H1 (cell line): ENCODE results near the gene ATP11C. TPM values are rescaled to one million over a fixed set of nuclear protein-coding genes. Genes with fewer than 3 reads are reported as not detected.

Experiments
- CTCF ChIA-PET: fragments of 300-600 bp; sonication (Branson Sonifier 250); formaldehyde crosslinking; loops from one replicate; lab custom pipeline; 2021; ENCODE audit not compliant: partially characterized antibody; lab: Charles Lee
- POLR2A ChIA-PET: fragments of 300-600 bp; sonication (Branson Sonifier 250); formaldehyde crosslinking; loops from one replicate; lab custom pipeline; 2021; ENCODE audit warnings: inconsistent platforms; ENCODE audit not compliant: partially characterized antibody; lab: Charles Lee
- DNase-seq, 2 experiments: peaks; one replicate each; pipeline versions ENCODE4 v3.0.0 to v3.0.0-alpha.2; 2010 to 2022; ENCODE audit warnings: low spot score in 2 of 2, low read depth in 1 of 2, mixed read lengths in 1 of 2
- FAIRE-seq: peaks from 2 replicates; lab custom pipeline; 2011; peaks lifted over from hg19 to GRCh38; lab: Jason Lieb, UNC
- H2AFZ ChIP-seq: 2 replicates; pipeline ENCODE4 v1.8.1; 2012; ENCODE audit warnings: low read length, inconsistent platforms
- H2AK5ac ChIP-seq: 2 replicates; pipeline ENCODE4 v1.6.1; 2013; ENCODE audit warnings: low read depth, low read length
- H2BK120ac ChIP-seq: replicated peaks from 2 replicates; pipeline ENCODE3; 2013; ENCODE audit warnings: low read depth, low read length, inconsistent platforms
- H2BK12ac ChIP-seq: 2 replicates; pipeline ENCODE4 v1.6.1; 2013; ENCODE audit warnings: low read depth, low read length
- H2BK15ac ChIP-seq: 2 replicates; pipeline ENCODE4 v1.6.1; 2013; ENCODE audit warnings: low read length
- H2BK20ac ChIP-seq: 2 replicates; pipeline ENCODE4 v1.6.1; 2013; ENCODE audit warnings: low read length
- H2BK5ac ChIP-seq: 2 replicates; pipeline ENCODE4 v1.6.1; 2013; ENCODE audit warnings: low read depth, low read length
- H3K14ac ChIP-seq: 2 replicates; pipeline ENCODE4 v1.6.1; 2013; ENCODE audit warnings: inconsistent platforms; ENCODE audit not compliant: insufficient read length
- H3K18ac ChIP-seq: 2 replicates; pipeline ENCODE4 v1.6.1; 2013; ENCODE audit warnings: low read length; ENCODE audit errors: extremely low read depth
- H3K23ac ChIP-seq: 2 replicates; pipeline ENCODE4 v1.6.1; 2013; ENCODE audit warnings: inconsistent platforms; ENCODE audit not compliant: insufficient read length
- H3K23me2 ChIP-seq: 2 replicates; pipeline ENCODE4 v1.6.1; 2013; ENCODE audit warnings: low read depth, low read length
- H3K27ac ChIP-seq: 2 replicates; pipeline ENCODE4 v1.6.1; 2011; ENCODE audit warnings: low read depth, low read length, inconsistent platforms
- H3K27me3 ChIP-seq, 4 experiments: replicated peaks in 1 of 4; 1 replicate in 1 of 4; 2 replicates in 3 of 4; pipeline versions ENCODE4 v1.6.1 to v1.8.1; 2011 to 2013; ENCODE audit warnings: low read length in 3 of 4, mild to moderate bottlenecking in 3 of 4, inconsistent platforms in 2 of 4, mixed read lengths in 2 of 4, moderate library complexity in 1 of 4; ENCODE audit not compliant: control insufficient read depth in 3 of 4, insufficient read depth in 3 of 4; ENCODE audit errors: extremely low read depth in 1 of 4
- H3K36me3 ChIP-seq, 4 experiments: 2 replicates each; pipeline versions ENCODE4 v1.6.1 to v1.8.1; 2011 to 2013; ENCODE audit warnings: mild to moderate bottlenecking in 4 of 4, low read length in 3 of 4, moderate library complexity in 2 of 4, control low read depth in 1 of 4, inconsistent platforms in 1 of 4; ENCODE audit not compliant: insufficient read depth in 4 of 4, control insufficient read depth in 2 of 4
- H3K4ac ChIP-seq: replicated peaks from 2 replicates; pipeline ENCODE3; 2013; ENCODE audit warnings: low read length, low read depth, mixed read lengths, inconsistent platforms; ENCODE audit not compliant: insufficient read length
- H3K4me1 ChIP-seq, 4 experiments: replicated peaks in 1 of 4; 1 replicate in 1 of 4; 2 replicates in 3 of 4; pipeline versions ENCODE4 v1.6.1 to v1.8.1; 2011 to 2013; ENCODE audit warnings: low read length in 3 of 4, inconsistent platforms in 2 of 4, mixed read lengths in 1 of 4; ENCODE audit not compliant: insufficient read depth in 4 of 4, control insufficient read depth in 3 of 4
- H3K4me2 ChIP-seq, 2 experiments: 2 replicates each; pipeline versions ENCODE4 v1.6.1 to v1.8.1; 2011 to 2013; ENCODE audit warnings: low read depth in 2 of 2, low read length in 2 of 2, control low read depth in 1 of 2, inconsistent platforms in 1 of 2, mild to moderate bottlenecking in 1 of 2; ENCODE audit not compliant: insufficient read depth in 1 of 2
- H3K4me3 ChIP-seq, 4 experiments: fragments of 200-600, 300-600 bp in 1 of 4; sonication (generic), shearing (Covaris generic), sonication (Bioruptor Twin) in 1 of 4; 2 replicates each; pipeline versions ENCODE4 v1.5.1 to v1.8.1; 2011 to 2016; ENCODE audit warnings: low read length in 4 of 4, low read depth in 3 of 4, control low read depth in 2 of 4, inconsistent platforms in 2 of 4, mild to moderate bottlenecking in 2 of 4, mixed read lengths in 1 of 4, moderate library complexity in 1 of 4; ENCODE audit not compliant: insufficient read depth in 2 of 4; ENCODE audit errors: extremely low read depth in 1 of 4
- H3K56ac ChIP-seq: replicated peaks from 2 replicates; pipeline ENCODE3; 2013; ENCODE audit warnings: low read depth, mild to moderate bottlenecking, mixed read lengths, low read length, inconsistent platforms; ENCODE audit not compliant: insufficient read length
- H3K79me1 ChIP-seq: 2 replicates; pipeline ENCODE4 v1.6.1; 2013; ENCODE audit warnings: low read depth, low read length, control low read depth
- H3K79me2 ChIP-seq, 2 experiments: 2 replicates each; pipeline versions ENCODE4 v1.6.1 to v1.8.1; 2012 to 2013; ENCODE audit warnings: low read length in 2 of 2, mild to moderate bottlenecking in 2 of 2, inconsistent platforms in 1 of 2; ENCODE audit not compliant: insufficient read depth in 2 of 2, control insufficient read depth in 1 of 2
- H3K9ac ChIP-seq, 4 experiments: replicated peaks in 1 of 4; 1 replicate in 1 of 4; 2 replicates in 3 of 4; pipeline versions ENCODE4 v1.6.1 to v1.8.1; 2011 to 2013; ENCODE audit warnings: low read depth in 3 of 4, low read length in 3 of 4, control low read depth in 2 of 4, mild to moderate bottlenecking in 2 of 4, moderate library complexity in 2 of 4, inconsistent platforms in 1 of 4; ENCODE audit errors: extremely low read depth in 1 of 4
- H3K9me3 ChIP-seq, 2 experiments: 2 replicates each; pipeline versions ENCODE4 v1.6.1 to v1.8.1; 2012 to 2013; ENCODE audit warnings: mild to moderate bottlenecking in 2 of 2, moderate library complexity in 2 of 2, control low read depth in 1 of 2, inconsistent platforms in 1 of 2, low read depth in 1 of 2, low read length in 1 of 2, mixed read lengths in 1 of 2; ENCODE audit not compliant: insufficient read depth in 2 of 2
- H4K20me1 ChIP-seq, 2 experiments: replicated peaks in 1 of 2; 2 replicates each; pipeline versions ENCODE3 to v1.8.1; 2011 to 2013; ENCODE audit warnings: inconsistent platforms in 2 of 2, low read length in 2 of 2, mild to moderate bottlenecking in 1 of 2; ENCODE audit not compliant: insufficient read depth in 2 of 2, control insufficient read depth in 1 of 2
- H4K5ac ChIP-seq: 2 replicates; pipeline ENCODE4 v1.6.1; 2013; ENCODE audit warnings: low read length, low read depth, mixed read lengths, inconsistent platforms; ENCODE audit not compliant: insufficient read length
- H4K8ac ChIP-seq: 2 replicates; pipeline ENCODE4 v1.8.0; 2013; ENCODE audit warnings: mild to moderate bottlenecking, moderate library complexity, low read length, inconsistent platforms; ENCODE audit not compliant: insufficient read depth; ENCODE audit errors: extremely low read depth
- H4K91ac ChIP-seq: replicated peaks from 2 replicates; pipeline ENCODE3; 2013; ENCODE audit warnings: low read length, mixed read lengths, inconsistent platforms; ENCODE audit not compliant: insufficient read length
- BCL11A ChIP-seq, 2 experiments: IDR thresholded peaks; one replicate each; pipeline ENCODE4 v1.6.1; 2011; ENCODE audit warnings: low read depth in 2 of 2, low read length in 2 of 2, mild to moderate bottlenecking in 2 of 2
- CEBPB ChIP-seq: IDR thresholded peaks from 2 replicates; pipeline ENCODE4 v1.6.1; 2012; ENCODE audit warnings: low read depth, low read length
- CHD1 ChIP-seq: IDR thresholded peaks from 2 replicates; pipeline ENCODE4 v1.6.1; 2012; ENCODE audit warnings: low read depth, low read length, improper control_type of control experiment
- EZH2 ChIP-seq: fragments of 200-600 bp; sonication (generic); IDR thresholded peaks from 2 replicates; pipeline ENCODE4 v1.7.1; 2012; ENCODE audit warnings: low read depth, mild to moderate bottlenecking, moderate library complexity, low read length, inconsistent platforms; ENCODE audit not compliant: severe bottlenecking
- GABPA ChIP-seq: IDR thresholded peaks from 2 replicates; pipeline ENCODE4 v1.6.1; 2011; ENCODE audit warnings: mild to moderate bottlenecking, low read length, moderate library complexity, borderline replicate concordance; ENCODE audit not compliant: insufficient read depth
- KDM4A ChIP-seq: IDR thresholded peaks from one replicate; pipeline ENCODE4 v1.7.1; 2012; ENCODE audit warnings: low read depth, mild to moderate bottlenecking, moderate library complexity, low read length, inconsistent platforms; ENCODE audit not compliant: severe bottlenecking
- POLR2A ChIP-seq, 2 experiments: IDR thresholded peaks; 1 replicate in 1 of 2; 2 replicates in 1 of 2; pipeline ENCODE4 v1.6.1; 2011; ENCODE audit warnings: low read depth in 2 of 2, low read length in 2 of 2, mild to moderate bottlenecking in 2 of 2; ENCODE audit errors: control extremely low read depth in 1 of 2
- POLR2AphosphoS5 ChIP-seq: IDR thresholded peaks from 2 replicates; pipeline ENCODE4 v1.6.1; 2011; ENCODE audit warnings: low read depth, low read length
- WGBS, 2 experiments: shearing (Covaris generic) in 1 of 2; methylation state at CpG; one replicate each; pipeline versions ENCODE4 v1.1.6 to v1.1.7; 2013 to 2015; ENCODE audit warnings: low lambda C conversion rate in 2 of 2, mixed read lengths in 2 of 2, inconsistent platforms in 1 of 2, low coverage in 1 of 2, missing lambda C conversion rate in 1 of 2; ENCODE audit not compliant: insufficient replicate concordance in 2 of 2, insufficient coverage in 1 of 2, insufficient read length in 1 of 2; ENCODE audit errors: extremely low coverage in 1 of 2, missing lambda C conversion rate in 1 of 2; 5-methylcytosine and 5-hydroxymethylcytosine counted together
- polyA plus RNA-seq, 7 experiments: library from polyadenylated mRNA; depleted of rRNA in 3 of 7; stranded (reverse) in 5 of 7; unstranded in 2 of 7; fragments of >200 nt in 5 of 7; fragments of 200-250 nt in 2 of 7; gene quantifications; 1 replicate in 5 of 7; 2 replicates in 1 of 7; 4 replicates in 1 of 7; pipeline versions ENCODE4 v1.2.1 to v1.2.3, GENCODE V29; 2011 to 2013; ENCODE audit warnings: missing spikeins in 2 of 7, mixed read lengths in 2 of 7
- total RNA-seq: library from RNA; stranded (reverse); fragmentation: NEBNext Ultra II Directional; extraction: Animal tissue kit (Norgen Biotek cat#: 25700); gene quantifications from 2 replicates; pipeline ENCODE4 v1.2.1, GENCODE V29; 2021

The ATP11C gene
- total and polyA plus RNA-seq, 2 of the 8 experiments (the other 6 are each of a cell fraction or from before 2014, with no cell fraction given), result 14.7 to 52.1 TPM

- no peaks in the 10 kb centered on the region for H3K23me2 ChIP-seq
- 91% methylated on average over 1 of the region's 1 CpG; no CpG with 5 or more reads in 1 of the 2 experiments for WGBS, 2 experiments
- no peak overlapping the region for H2BK20ac ChIP-seq
- H3K27ac ChIP-seq, result no peak overlapping the region
- no peaks in the 10 kb centered on the region for H3K4me1 ChIP-seq
- H2BK12ac ChIP-seq, result no peak overlapping the region
- TF ChIP-seq CEBPB (no peak), CHD1 (no peak), POLR2A (IDR thresholded peaks at IDR 0.05; ENCODE audit: control extremely low read depth in 1 of 2, low read depth in 2 of 2, low read length in 2 of 2) (no peak), EZH2 (no peak), GABPA (no peak), POLR2AphosphoS5 (no peak), KDM4A (no peak), BCL11A (IDR thresholded peaks at IDR 0.05; ENCODE audit: low read depth in 2 of 2, low read length in 2 of 2) (no peak)
- H3K23ac ChIP-seq, result no peak overlapping the region
- H2BK15ac ChIP-seq, result no peak overlapping the region
- no peak overlapping the region for H3K4ac ChIP-seq
- H2AFZ ChIP-seq, result no peak overlapping the region
- no peak overlapping the region for H3K56ac ChIP-seq
- no peak overlapping the region for H4K8ac ChIP-seq
- ChIA-PET POLR2A (no interaction called here), CTCF (interaction anchor here (1.0 kb wide), 1 partner anchor 77 kb away, joined by 6 read pairs; no protein-coding TSS in a partner anchor)
- no peak overlapping the region for H3K14ac ChIP-seq
- no peak overlapping the region for H3K4me3 ChIP-seq
- H4K5ac ChIP-seq, result no peak overlapping the region
- H3K9ac ChIP-seq, result no peak overlapping the region
- H2BK120ac ChIP-seq, result no peak overlapping the region
- no peak overlapping the region for H2AK5ac ChIP-seq
- H3K4me2 ChIP-seq, result no peak overlapping the region
- H3K79me2 ChIP-seq, result peaks cover 0 to 70% of the 10 kb centered on the region in 2 experiments; a peak in 2 of 4 replicates
- H3K27me3 ChIP-seq, result no peaks in the 10 kb centered on the region
- H4K91ac ChIP-seq, result no peak overlapping the region
- FAIRE-seq (no peak), DNase-seq (no peak)
- no peaks in the 10 kb centered on the region for H3K36me3 ChIP-seq
- no peaks in the 10 kb centered on the region for H3K79me1 ChIP-seq
- no peak overlapping the region for H3K18ac ChIP-seq
- H4K20me1 ChIP-seq, result no peaks in the 10 kb centered on the region
- H2BK5ac ChIP-seq, result no peak overlapping the region
- no peaks in the 10 kb centered on the region for H3K9me3 ChIP-seq
These were observed 43.1 kb downstream of the ATP11C start for GRCh38 chrX:139889760-139890159.
